Thoracic aorta (tissue), 2 donors: Measurements from ENCODE around the gene ENAH. TPM values are rescaled to one million over a fixed set of nuclear protein-coding genes. Genes with fewer than 3 reads are reported as not detected.
A peak's percentile ranks its signal among the peaks of the same experiment; 100 is the strongest.

Experiments used
- ATAC-seq: fragments of 150-250 bp; one replicate; pipeline ENCODE4 v1.8.0; 2017; ENCODE audit warnings: low read depth; ENCODE audit not compliant: insufficient number of reproducible peaks, low FRiP score
- DNase-seq: peaks from one replicate; pipeline ENCODE4 v3.0.0-alpha.2; 2020; ENCODE audit warnings: low spot score
- H3K27ac ChIP-seq, 2 donors: fragments of 200-600 bp; sonication (generic); 1 replicate in 1 of 2; 2 replicates in 1 of 2; pipeline ENCODE4 v1.5.1; 2016; ENCODE audit warnings: mild to moderate bottlenecking in 2 of 2, moderate library complexity in 2 of 2
- H3K27me3 ChIP-seq: fragments of 200-600 bp; sonication (generic); replicated peaks from 2 replicates; pipeline ENCODE4 v1.6.0; 2016; ENCODE audit warnings: mild to moderate bottlenecking; ENCODE audit not compliant: insufficient read depth
- H3K36me3 ChIP-seq: fragments of 200-600 bp; sonication (generic); one replicate; pipeline ENCODE4 v1.5.1; 2016
- H3K4me1 ChIP-seq, 2 donors: fragments of 200-600 bp; sonication (generic); 1 replicate in 1 of 2; 2 replicates in 1 of 2; pipeline versions ENCODE4 v1.5.1 to v1.6.0; 2016; ENCODE audit warnings: low read depth in 2 of 2, mild to moderate bottlenecking in 1 of 2; ENCODE audit not compliant: control insufficient read depth in 1 of 2
- H3K4me3 ChIP-seq: fragments of 200-600 bp; sonication (generic); 2 replicates; pipeline ENCODE4 v1.5.1; 2016; ENCODE audit warnings: mild to moderate bottlenecking
- H3K9me3 ChIP-seq: fragments of 200-600 bp; sonication (generic); 2 replicates; pipeline ENCODE4 v1.5.1; 2016
- total RNA-seq, 2 donors: library from RNA; depleted of rRNA; stranded (reverse); fragments of >200 nt; gene quantifications; one replicate each; pipeline versions ENCODE4 v1.1.0 to v1.2.3, GENCODE V29; 2016
- TF ChIP-seq, protein P1 (sequence below): fragments of 200-600 bp; sonication (generic); IDR thresholded peaks from one replicate; pipeline ENCODE4 v1.5.1; 2019; ENCODE audit warnings: antibody characterized with exemption

The ENAH gene
- total RNA-seq, 2 donors from 2014 or later: 111 to 119 TPM

DNA sequence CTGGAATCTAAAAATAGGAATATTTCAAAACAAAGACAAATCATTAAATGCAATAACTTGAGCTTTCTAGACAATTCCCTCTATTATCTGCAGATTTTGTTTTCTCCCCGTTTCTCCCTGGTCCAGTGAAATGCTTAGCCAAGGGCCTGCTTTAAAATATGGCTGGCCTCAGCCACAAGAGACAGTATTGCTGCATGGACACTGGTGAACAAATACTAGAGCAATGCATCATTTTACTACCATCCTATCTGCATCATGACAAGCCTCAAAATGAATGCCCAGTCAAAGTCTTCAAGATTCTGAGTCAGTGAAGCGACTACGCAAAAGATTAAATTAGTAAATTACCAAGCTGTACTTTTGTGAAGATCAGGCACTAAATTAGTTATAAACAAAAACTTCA, 80.5 kb downstream of the ENAH start:
- DNase-seq (no peak), ATAC-seq (no peak)
- Histone ChIP-seq H3K4me1 (peaks cover 17 to 72% of the 10 kb centered on the region in 2 donors), H3K4me3 (no peak overlapping the region), H3K27me3 (no peaks in the 10 kb centered on the region), H3K9me3 (no peaks in the 10 kb centered on the region), H3K27ac (no peak overlapping the region), H3K36me3 (no peaks in the 10 kb centered on the region)
- TF ChIP-seq, protein P1, sequence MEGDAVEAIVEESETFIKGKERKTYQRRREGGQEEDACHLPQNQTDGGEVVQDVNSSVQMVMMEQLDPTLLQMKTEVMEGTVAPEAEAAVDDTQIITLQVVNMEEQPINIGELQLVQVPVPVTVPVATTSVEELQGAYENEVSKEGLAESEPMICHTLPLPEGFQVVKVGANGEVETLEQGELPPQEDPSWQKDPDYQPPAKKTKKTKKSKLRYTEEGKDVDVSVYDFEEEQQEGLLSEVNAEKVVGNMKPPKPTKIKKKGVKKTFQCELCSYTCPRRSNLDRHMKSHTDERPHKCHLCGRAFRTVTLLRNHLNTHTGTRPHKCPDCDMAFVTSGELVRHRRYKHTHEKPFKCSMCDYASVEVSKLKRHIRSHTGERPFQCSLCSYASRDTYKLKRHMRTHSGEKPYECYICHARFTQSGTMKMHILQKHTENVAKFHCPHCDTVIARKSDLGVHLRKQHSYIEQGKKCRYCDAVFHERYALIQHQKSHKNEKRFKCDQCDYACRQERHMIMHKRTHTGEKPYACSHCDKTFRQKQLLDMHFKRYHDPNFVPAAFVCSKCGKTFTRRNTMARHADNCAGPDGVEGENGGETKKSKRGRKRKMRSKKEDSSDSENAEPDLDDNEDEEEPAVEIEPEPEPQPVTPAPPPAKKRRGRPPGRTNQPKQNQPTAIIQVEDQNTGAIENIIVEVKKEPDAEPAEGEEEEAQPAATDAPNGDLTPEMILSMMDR: peak; percentile 12

DNA sequence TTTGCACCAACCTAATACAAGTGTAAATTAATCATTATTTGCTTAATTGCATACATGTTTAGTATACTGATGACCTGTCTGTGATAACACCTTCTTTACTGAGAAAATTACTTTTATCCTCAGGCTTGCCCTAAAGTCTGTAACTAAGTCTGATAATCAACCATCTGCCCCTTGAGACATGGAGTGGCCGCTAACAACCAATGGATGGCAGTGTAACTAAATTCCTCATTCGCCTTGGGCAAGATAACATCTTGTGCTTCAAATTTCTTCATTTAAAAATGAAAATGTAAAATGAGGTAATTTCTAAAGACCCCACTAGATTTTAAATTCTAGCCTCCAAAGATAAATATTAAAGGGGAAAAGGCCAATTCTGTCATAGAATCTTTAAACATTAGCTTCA, 85.1 kb downstream of the ENAH start:
- TF ChIP-seq, protein P1: no peak
- no peak for DNase-seq
- H3K36me3 ChIP-seq: no peaks in the 10 kb centered on the region
- ATAC-seq: no peak
- no peak overlapping the region for H3K27ac ChIP-seq
- no peaks in the 10 kb centered on the region for H3K9me3 ChIP-seq
- no peak overlapping the region for H3K4me3 ChIP-seq
- no peaks in the 10 kb centered on the region for H3K27me3 ChIP-seq
- peaks cover 13 to 62% of the 10 kb centered on the region in 2 donors for H3K4me1 ChIP-seq

DNA sequence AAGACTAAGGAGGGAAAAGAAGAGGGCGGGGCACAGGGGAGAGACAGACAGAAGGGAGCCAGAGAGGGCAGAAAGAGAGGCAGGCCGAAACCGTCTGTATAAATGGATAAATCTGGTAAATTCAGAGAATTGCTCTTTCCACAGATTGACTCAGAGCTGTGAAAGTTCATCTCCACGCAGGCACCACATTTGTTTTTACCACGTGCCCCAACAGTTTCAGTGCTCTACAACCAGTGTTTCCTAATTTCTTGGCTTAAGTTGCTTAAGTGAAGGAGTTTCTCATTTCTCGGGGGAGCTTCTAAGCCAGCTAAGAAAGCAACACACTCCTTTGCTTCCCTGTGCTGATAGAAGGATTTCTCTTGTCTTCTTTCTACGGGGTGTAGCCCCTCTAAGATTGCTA, 87.1 kb downstream of the ENAH start:
- no peak for ATAC-seq

DNA sequence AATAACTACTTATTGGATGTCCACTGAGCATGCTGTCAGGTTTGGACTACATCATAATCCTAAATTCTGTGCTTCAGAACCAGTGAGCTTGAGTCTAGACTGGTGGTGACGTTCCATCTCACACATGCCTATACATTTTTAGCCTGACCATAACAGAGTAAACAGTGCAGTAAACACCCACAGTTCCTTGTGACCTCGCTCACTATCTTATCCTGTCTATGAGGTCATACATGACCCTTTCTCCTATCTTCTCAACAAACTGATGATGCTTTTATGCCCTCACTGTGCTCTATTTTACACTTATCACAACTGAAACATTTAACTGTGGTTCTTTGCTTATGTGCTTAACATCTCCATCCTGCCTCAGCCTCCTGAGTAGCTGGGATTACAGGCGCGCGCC, 91.2 kb downstream of the ENAH start:
- Histone ChIP-seq H3K4me3 (no peak overlapping the region), H3K36me3 (no peaks in the 10 kb centered on the region), H3K27ac (no peak overlapping the region), H3K4me1 (peaks cover 5 to 14% of the 10 kb centered on the region in 2 donors), H3K9me3 (no peaks in the 10 kb centered on the region), H3K27me3 (no peaks in the 10 kb centered on the region)
- TF ChIP-seq, protein P1: no peak
- ATAC-seq (no peak), DNase-seq (no peak)

More for the DNA sequence above, 87.1 kb downstream of the ENAH start:
- Histone ChIP-seq H3K36me3 (no peaks in the 10 kb centered on the region), H3K4me1 (peaks cover 13 to 43% of the 10 kb centered on the region in 2 donors), H3K4me3 (no peak overlapping the region), H3K27me3 (no peaks in the 10 kb centered on the region), H3K9me3 (no peaks in the 10 kb centered on the region), H3K27ac (no peak overlapping the region)
- TF ChIP-seq, protein P1: no peak
- no peak for DNase-seq

DNA sequence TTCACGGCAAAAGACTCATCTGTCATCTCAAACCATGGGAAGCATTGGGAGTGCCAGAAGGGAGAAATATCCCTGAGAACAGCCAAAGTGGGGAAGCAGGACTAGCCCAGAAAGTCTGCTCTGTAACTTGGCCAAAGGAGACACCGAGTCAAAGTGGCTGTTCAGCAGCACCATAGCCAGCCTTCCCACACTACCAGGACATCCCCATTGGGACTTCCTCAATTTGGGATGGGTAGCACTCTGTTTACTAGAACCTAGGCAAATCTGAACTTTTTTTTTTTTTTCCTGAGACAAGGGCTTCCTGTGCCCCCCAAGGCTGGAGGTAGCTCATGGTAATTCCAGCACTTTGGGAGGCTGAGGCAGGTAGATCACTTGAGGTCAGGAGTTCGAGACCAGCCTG, 93.0 kb downstream of the ENAH start:
- Histone ChIP-seq H3K9me3 (no peaks in the 10 kb centered on the region), H3K4me1 (peaks cover 0 to 5% of the 10 kb centered on the region in 2 donors), H3K36me3 (no peaks in the 10 kb centered on the region), H3K27ac (no peak overlapping the region), H3K4me3 (no peak overlapping the region), H3K27me3 (no peaks in the 10 kb centered on the region)
- DNase-seq (no peak), ATAC-seq (no peak)
- TF ChIP-seq, protein P1: no peak
